Skeletal muscle satellite cell (primary cell): ENCODE data around the gene OSBPL8.

Source experiments
- H3K27me3 ChIP-seq: 2 replicates; pipeline ENCODE4 v1.7.0; 2013; ENCODE audit warnings: low read length; ENCODE audit not compliant: control insufficient read depth, insufficient read depth
- H3K36me3 ChIP-seq: 2 replicates; pipeline ENCODE4 v1.7.0; 2013; ENCODE audit warnings: mild to moderate bottlenecking, control low read depth, low read length; ENCODE audit not compliant: insufficient read depth
- H3K4me1 ChIP-seq: 2 replicates; pipeline ENCODE4 v1.7.0; 2013; ENCODE audit warnings: low read length; ENCODE audit not compliant: control insufficient read depth, insufficient read depth
- H3K4me2 ChIP-seq: 2 replicates; pipeline ENCODE4 v1.7.0; 2013; ENCODE audit warnings: mild to moderate bottlenecking, low read length
- H3K4me3 ChIP-seq: 2 replicates; pipeline ENCODE4 v1.7.0; 2013; ENCODE audit warnings: low read length
- H3K9ac ChIP-seq: 2 replicates; pipeline ENCODE4 v1.7.0; 2013; ENCODE audit warnings: mild to moderate bottlenecking, low read depth, low read length, moderate library complexity
- H3K9me3 ChIP-seq: replicated peaks from 2 replicates; pipeline ENCODE4 v1.7.0; 2013; ENCODE audit warnings: mild to moderate bottlenecking, control low read depth, low read length

The OSBPL8 gene

DNA sequence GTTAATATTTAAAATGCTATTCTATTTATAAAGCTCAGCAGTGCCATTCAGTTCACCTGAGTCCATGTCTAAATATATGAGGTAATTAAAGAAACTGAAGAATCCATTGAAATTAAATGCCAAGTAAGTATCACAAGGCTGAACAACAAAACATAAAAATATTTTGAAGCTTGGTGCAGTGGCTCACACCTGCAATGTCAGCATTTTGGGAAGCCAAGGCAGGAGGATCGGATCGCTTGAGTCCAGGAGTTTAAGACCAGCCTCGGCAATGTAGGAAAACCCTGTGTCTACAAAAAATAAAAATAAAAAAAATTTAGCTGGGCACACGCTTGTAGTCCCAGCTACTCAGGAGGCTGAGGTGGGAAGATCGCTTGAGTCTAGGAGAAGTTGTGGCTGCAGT, 101.8 kb downstream of the OSBPL8 start:
- no peaks in the 10 kb centered on the region for H3K9me3 ChIP-seq
- H3K4me1 ChIP-seq = peaks cover 25% of the 10 kb centered on the region
- no peak overlapping the region for H3K4me3 ChIP-seq
- no peak overlapping the region for H3K4me2 ChIP-seq
- H3K36me3 ChIP-seq = no peaks in the 10 kb centered on the region
- no peaks in the 10 kb centered on the region for H3K27me3 ChIP-seq
- no peak overlapping the region for H3K9ac ChIP-seq

DNA sequence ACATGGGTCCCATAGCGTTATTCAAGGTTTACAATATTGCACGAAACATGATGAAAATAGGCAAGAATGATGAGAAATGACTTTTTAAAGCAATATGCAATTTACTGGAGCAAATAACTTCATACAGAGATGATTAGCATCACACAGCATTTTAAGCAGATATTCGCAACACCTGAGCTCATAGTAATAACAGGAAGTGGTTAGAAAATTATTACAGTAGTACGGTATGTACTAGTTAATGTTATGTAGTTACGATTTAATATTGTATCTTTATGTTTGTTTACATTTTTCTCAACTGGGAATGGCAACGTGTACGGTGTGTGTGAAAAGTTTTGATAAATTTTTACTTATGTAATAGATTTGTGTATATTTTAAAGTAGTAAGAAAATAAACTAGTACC, 102.6 kb downstream of the OSBPL8 start:
- Histone ChIP-seq H3K27me3 (no peaks in the 10 kb centered on the region), H3K4me1 (peaks cover 20% of the 10 kb centered on the region), H3K9me3 (no peaks in the 10 kb centered on the region), H3K4me2 (no peak overlapping the region), H3K36me3 (no peaks in the 10 kb centered on the region), H3K4me3 (no peak overlapping the region), H3K9ac (no peak overlapping the region)

DNA sequence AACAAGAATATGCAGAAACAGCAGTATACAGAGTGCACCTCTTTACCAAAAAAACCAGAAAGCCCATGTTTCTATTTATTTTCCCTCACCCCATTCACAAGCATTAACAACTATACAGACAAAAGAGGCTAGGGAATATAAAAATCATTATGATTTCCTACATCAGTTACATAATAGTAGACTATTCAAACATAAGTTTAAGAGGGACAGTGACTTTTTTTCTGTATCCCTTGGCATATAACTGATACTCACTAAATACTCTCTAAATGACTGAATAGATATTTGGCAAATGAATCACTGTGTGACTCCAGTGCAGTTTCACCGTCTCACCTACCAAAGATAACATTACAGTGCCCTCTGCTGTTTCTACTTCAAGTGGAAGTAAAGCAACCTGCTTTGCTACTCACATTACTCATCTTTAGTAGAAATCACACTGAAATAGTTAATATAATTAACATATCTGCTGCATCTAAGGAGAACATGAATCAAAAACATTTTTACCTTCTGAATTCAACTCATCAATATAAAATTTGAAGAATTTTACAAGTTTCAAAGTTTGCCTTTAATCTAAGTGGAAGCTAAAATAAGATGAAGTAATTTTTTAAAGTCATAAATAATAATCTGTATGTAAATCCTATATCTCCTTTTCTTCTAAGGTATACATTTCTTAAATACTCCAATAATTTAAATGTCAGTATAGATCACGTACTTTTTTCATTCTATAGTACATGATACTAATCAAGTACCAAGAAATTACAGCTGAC, 103.8 kb downstream of the OSBPL8 start:
- Histone ChIP-seq H3K9me3 (no peaks in the 10 kb centered on the region), H3K4me1 (peaks cover 23% of the 10 kb centered on the region), H3K4me2 (peak overlapping the region; percentile 54), H3K27me3 (no peaks in the 10 kb centered on the region), H3K36me3 (no peaks in the 10 kb centered on the region), H3K4me3 (no peak overlapping the region), H3K9ac (no peak overlapping the region)

DNA sequence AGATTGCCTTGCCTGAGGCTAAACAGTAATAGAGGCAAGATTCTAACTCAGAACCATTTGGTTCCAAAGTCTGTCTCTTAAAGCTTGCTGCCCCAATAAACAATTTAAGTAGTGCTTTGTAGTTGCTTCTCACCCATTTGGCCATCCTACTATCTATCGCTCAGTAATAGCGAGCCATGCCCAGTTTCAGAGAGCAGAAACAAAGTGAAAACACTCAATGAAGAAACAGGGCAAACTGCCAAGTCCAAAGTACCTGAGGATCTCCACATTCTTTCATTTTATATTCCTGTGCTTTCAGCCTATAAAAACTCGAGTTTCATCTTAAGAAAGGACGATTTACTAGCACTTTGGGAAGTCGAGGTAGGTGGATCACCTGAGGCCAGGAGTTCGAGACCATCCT, 108.0 kb downstream of the OSBPL8 start:
- peaks cover 5% of the 10 kb centered on the region for H3K9me3 ChIP-seq
- H3K27me3 ChIP-seq = no peaks in the 10 kb centered on the region
- H3K9ac ChIP-seq = no peak overlapping the region
- H3K4me1 ChIP-seq = peaks cover 25% of the 10 kb centered on the region
- peaks cover 7% of the 10 kb centered on the region for H3K36me3 ChIP-seq
- H3K4me2 ChIP-seq = no peak overlapping the region
- H3K4me3 ChIP-seq = no peak overlapping the region

DNA sequence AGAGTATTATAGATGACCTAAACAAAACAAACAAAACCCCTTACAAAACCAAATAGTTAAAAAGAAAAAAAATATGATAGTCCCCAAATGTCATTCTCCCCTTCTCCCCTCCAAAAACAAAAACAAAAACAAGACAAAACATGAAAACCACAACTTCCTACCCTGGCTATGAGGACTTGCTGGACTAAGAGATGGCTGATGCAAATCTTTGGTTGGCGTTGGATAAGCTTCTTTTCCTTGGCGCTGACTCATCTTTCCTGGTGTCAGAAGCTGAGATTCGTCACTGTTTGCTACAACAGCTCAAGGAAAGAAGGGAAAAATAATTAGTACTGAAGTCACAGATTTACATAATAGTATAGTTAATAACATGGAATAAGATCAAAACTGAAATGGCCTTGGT, 108.9 kb downstream of the OSBPL8 start:
- H3K9me3 ChIP-seq = peaks cover 5% of the 10 kb centered on the region
- peak overlapping the region; percentile 2 for H3K4me2 ChIP-seq
- H3K4me1 ChIP-seq = peaks cover 21% of the 10 kb centered on the region
- H3K27me3 ChIP-seq = no peaks in the 10 kb centered on the region
- H3K36me3 ChIP-seq = peaks cover 7% of the 10 kb centered on the region
- no peak overlapping the region for H3K9ac ChIP-seq
- H3K4me3 ChIP-seq = no peak overlapping the region

DNA sequence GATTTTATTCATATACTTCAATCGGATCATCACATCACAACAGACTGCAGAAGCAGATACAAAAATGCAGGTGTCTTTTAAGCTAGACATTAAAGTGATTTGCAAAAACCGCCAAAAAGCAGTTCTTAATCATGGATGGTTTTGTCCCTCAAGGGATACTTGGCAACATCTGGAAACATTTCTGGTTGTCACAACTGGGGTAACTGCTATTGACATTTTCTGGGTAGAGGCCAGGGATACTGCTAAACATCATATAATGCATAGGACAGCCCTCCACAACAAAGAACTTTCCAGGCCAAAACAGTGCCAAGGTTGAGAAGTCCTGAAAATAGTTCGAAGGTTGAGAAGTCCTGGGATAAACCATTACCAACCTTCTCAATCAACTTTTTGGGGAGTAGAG, 109.6 kb downstream of the OSBPL8 start:
- H3K4me3 ChIP-seq = no peak overlapping the region
- peaks cover 5% of the 10 kb centered on the region for H3K9me3 ChIP-seq
- no peaks in the 10 kb centered on the region for H3K27me3 ChIP-seq
- no peak overlapping the region for H3K9ac ChIP-seq
- H3K4me1 ChIP-seq = peaks cover 15% of the 10 kb centered on the region
- H3K36me3 ChIP-seq = peaks cover 7% of the 10 kb centered on the region
- H3K4me2 ChIP-seq = no peak overlapping the region

DNA sequence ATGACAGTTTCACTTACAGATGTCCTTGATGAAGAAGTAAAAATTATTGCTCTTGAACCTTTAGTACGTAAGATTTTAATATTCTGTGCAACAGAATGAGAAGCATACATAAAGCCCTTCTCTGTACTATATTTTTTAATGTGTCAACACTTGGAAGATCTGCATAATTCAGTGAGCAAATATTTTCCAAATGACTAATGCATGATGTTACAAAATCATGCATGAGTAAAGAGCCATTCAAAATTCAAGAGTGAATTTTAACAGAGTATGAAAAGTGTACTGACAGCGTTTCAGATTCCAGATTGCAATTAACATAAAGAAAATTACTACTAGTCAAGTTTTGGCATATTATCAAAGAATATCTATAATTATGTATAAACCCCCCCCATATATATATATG, 110.0 kb downstream of the OSBPL8 start:
- no peaks in the 10 kb centered on the region for H3K27me3 ChIP-seq
- H3K4me3 ChIP-seq = no peak overlapping the region
- peaks cover 7% of the 10 kb centered on the region for H3K36me3 ChIP-seq
- H3K9ac ChIP-seq = no peak overlapping the region
- peaks cover 5% of the 10 kb centered on the region for H3K9me3 ChIP-seq
- no peak overlapping the region for H3K4me2 ChIP-seq
- peaks cover 15% of the 10 kb centered on the region for H3K4me1 ChIP-seq

DNA sequence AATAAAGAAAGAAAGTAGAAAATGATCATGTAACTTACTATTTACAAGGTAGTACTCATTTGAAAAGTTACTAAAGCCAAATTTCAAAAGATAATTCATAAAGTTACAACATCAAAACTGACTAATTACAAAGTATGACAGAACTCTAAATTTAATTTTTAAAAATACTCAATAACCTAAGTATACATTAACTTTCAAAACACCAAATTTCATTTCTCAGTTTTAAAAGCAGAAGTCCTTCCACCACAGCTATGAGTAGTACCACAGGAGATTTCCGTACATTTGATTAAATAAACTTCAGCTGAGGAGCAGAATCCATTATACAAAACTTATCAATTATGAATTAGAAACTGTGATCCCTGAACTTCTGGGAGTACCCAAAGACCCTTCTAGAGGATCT, 110.6 kb downstream of the OSBPL8 start:
- H3K4me3 ChIP-seq = no peak overlapping the region
- H3K4me1 ChIP-seq = peaks cover 15% of the 10 kb centered on the region
- H3K36me3 ChIP-seq = peaks cover 7% of the 10 kb centered on the region
- no peak overlapping the region for H3K9ac ChIP-seq
- no peaks in the 10 kb centered on the region for H3K27me3 ChIP-seq
- no peak overlapping the region for H3K4me2 ChIP-seq
- peaks cover 5% of the 10 kb centered on the region for H3K9me3 ChIP-seq

DNA sequence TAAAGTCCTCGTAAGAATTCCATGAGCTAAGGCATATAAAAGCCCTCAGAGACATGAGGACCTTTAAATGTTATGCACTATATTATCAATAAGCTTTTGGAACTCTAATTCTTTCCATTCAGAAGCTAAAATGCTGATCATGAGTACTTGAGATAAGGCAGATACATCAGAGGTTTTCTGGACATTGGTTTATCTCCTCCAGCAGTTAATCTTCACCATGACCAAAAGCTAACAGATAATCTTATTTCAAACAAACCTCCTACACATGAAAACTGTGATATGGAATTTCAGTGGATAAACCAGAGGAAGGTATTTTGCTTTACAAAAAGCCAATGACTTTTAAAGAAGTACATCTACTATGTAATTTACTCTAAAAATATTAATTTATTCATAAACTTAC, 113.5 kb downstream of the OSBPL8 start:
- Histone ChIP-seq H3K36me3 (peaks cover 7% of the 10 kb centered on the region), H3K9ac (no peak overlapping the region), H3K4me3 (no peak overlapping the region), H3K4me2 (no peak overlapping the region), H3K27me3 (no peaks in the 10 kb centered on the region), H3K4me1 (peaks cover 11% of the 10 kb centered on the region), H3K9me3 (peaks cover 5% of the 10 kb centered on the region)

DNA sequence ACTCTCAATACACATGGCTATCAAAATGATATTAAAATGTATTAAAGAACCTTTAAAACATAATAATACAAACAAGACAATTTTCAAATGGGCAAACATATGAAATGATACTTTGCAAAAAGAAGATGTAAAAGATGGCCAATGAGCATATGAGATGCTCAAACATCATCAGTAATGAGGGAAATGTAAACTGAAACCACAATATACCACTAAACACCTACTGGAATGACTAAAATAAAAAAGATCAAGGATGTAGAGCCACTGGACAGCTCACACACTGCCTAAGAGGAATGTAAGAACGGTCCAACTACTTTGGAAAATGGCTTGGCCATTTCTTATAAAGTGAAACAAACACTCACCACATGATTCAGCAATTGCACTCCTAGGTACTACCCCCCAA, 114.1 kb downstream of the OSBPL8 start:
- Histone ChIP-seq H3K4me1 (peaks cover 5% of the 10 kb centered on the region), H3K9me3 (peaks cover 5% of the 10 kb centered on the region)

DNA sequence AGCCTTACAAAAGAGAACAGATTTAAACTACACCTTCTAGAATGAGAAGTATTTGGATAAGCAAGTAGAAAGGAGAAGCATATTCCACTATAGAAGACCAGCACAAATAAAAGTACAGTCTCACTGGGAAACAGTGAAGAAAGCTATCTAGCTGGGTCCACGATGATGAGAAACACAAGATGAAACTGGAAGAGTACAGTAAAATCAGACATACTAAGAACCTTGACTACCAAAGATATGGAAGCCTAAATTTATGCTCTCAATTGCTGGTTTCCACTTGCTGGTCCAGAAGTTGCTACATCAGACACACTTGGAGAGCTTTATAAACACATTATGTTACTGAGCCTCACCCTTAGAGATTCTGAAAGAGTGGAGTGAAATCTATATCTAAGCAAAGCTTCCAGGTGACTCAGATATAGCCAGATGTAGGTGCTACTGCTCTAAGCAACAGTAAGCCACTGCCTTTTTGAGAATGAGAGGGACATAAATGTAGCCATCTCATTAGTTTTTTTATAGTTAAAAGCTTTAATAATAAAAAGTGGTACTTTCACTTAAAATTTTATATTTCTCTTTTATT, 115.1 kb downstream of the OSBPL8 start:
- Histone ChIP-seq H3K9ac (no peak overlapping the region), H3K4me3 (no peak overlapping the region), H3K4me1 (no peaks in the 10 kb centered on the region), H3K4me2 (no peak overlapping the region), H3K9me3 (peaks cover 5% of the 10 kb centered on the region), H3K27me3 (no peaks in the 10 kb centered on the region), H3K36me3 (peaks cover 5% of the 10 kb centered on the region)

More for the DNA sequence above, 114.1 kb downstream of the OSBPL8 start:
- Histone ChIP-seq H3K9ac (no peak overlapping the region), H3K4me2 (no peak overlapping the region), H3K4me3 (no peak overlapping the region), H3K36me3 (peaks cover 7% of the 10 kb centered on the region), H3K27me3 (no peaks in the 10 kb centered on the region)

DNA sequence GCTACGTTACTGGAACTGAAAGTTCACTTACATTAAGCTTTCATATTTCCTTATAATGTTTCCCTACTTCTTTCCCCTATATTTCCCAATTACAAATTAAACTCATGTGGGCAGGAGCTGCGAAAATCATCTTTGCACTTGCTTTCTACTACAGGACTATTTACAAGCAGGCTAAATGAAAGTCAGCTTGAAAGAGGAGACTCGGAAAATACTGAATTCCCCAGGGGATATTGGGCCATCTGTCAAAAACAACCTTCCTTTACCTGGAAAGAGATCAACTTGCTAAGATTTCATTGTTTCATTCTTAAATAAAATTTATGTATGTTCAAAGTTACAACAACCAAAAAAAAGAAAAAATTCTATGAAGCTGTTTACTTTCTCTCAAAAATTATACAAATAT, 118.6 kb downstream of the OSBPL8 start:
- Histone ChIP-seq H3K9ac (no peak overlapping the region), H3K4me2 (no peak overlapping the region), H3K27me3 (no peaks in the 10 kb centered on the region), H3K9me3 (no peaks in the 10 kb centered on the region), H3K4me3 (no peak overlapping the region), H3K36me3 (no peaks in the 10 kb centered on the region), H3K4me1 (no peaks in the 10 kb centered on the region)
